Measurements from ENCODE around the gene NAT8L. TPM values are rescaled to one million over a fixed set of nuclear protein-coding genes. Genes with fewer than 3 reads are reported as not detected.

Gene NAT8L
- total RNA-seq, 4 donors from 2014 or later = under 0.01 to 0.45 (median 0.20) TPM

GRCh38 chr4:2078584-2078983 lies 19.5 kb downstream of the NAT8L start:
- Histone ChIP-seq H3K27me3 (no peaks in the 10 kb centered on the region), H3K9me3 (no peaks in the 10 kb centered on the region), H3K4me3 (no peak overlapping the region), H3K4me1 (no peaks in the 10 kb centered on the region), H3K27ac (replicated peaks in 1 of 4) (no peak overlapping the region), H3K36me3 (no peaks in the 10 kb centered on the region)
- no peak for DNase-seq (ENCODE audit: extremely low spot score)
- intact Hi-C loops (cut with DNase I) = no loop called here
- WGBS = 72% methylated on average over 9 of the region's 9 CpGs
- TF ChIP-seq POLR2AphosphoS5 (IDR thresholded peaks at IDR 0.05) (no peak), POLR2A (IDR thresholded peaks at IDR 0.05; ENCODE audit: low read depth) (no peak), CTCF (IDR thresholded peaks at IDR 0.05) (no peak), EP300 (IDR thresholded peaks at IDR 0.05) (no peak)

DNA sequence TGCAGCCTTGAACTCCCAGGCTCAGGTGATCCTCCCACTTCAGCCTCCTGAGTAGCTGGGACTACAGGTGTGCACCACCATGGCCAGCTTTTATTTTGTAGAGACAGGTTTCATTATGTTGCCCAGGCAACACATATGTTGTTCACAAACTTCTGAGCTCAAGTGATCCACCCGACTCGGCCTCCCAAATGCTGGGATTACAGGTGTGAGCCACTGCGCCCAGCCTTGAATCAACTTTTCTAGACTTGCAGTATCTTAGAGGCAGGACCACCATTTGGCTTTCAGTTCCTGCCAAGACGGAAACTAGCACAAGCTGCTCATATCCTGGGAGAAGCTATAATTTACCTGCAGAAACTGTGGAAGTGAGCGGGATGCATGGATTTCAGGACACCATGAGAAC lies 19.9 kb downstream of the NAT8L start:
- Histone ChIP-seq H3K27ac (replicated peaks in 1 of 4) (no peak overlapping the region), H3K4me3 (no peak overlapping the region), H3K36me3 (no peaks in the 10 kb centered on the region), H3K27me3 (no peaks in the 10 kb centered on the region), H3K9me3 (no peaks in the 10 kb centered on the region), H3K4me1 (no peaks in the 10 kb centered on the region)
- DNase-seq (ENCODE audit: extremely low spot score) = no peak
- TF ChIP-seq CTCF (IDR thresholded peaks at IDR 0.05) (no peak), EP300 (IDR thresholded peaks at IDR 0.05) (no peak), POLR2A (IDR thresholded peaks at IDR 0.05; ENCODE audit: low read depth) (no peak)
- intact Hi-C loops (cut with DNase I) = no loop called here
- 83% methylated on average over 5 of the region's 5 CpGs for WGBS

DNA sequence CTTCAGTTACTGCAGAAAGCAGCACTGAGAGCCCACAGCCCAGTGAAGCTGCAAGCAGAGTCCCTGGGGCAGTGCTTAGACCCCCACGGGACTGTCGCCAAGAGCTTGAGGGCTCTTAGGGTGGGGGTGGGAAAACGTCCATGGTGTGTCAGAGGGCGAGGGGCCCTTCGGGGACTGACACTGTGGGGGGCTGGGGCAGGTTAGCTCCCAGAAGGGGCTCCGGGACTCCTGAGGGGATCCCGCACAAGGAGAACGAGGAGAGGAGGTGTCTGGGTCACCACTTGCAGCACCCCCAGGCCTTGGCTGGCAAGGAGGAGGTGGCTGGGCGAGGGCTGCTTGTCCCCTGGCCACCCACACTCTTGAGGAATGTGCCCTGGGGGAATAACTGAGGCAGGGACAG lies 20.8 kb downstream of the NAT8L start:
- DNase-seq (ENCODE audit: extremely low spot score) = no peak
- 95% methylated on average over 3 of the region's 9 CpGs for WGBS
- no peak for TF ChIP-seq EP300 (IDR thresholded peaks at IDR 0.05)
- no peaks in the 10 kb centered on the region for H3K27me3 ChIP-seq
- intact Hi-C loops (cut with DNase I) = no loop called here
- no peaks in the 10 kb centered on the region for H3K36me3 ChIP-seq
- no peak overlapping the region for H3K4me3 ChIP-seq
- H3K27ac ChIP-seq (replicated peaks in 1 of 4) = no peak overlapping the region
- no peaks in the 10 kb centered on the region for H3K9me3 ChIP-seq
- no peaks in the 10 kb centered on the region for H3K4me1 ChIP-seq

- H3K9me3 ChIP-seq = no peaks in the 10 kb centered on the region
- no peak overlapping the region for H3K4me3 ChIP-seq
- no peak for TF ChIP-seq POLR2AphosphoS5 (IDR thresholded peaks at IDR 0.05)
- TF ChIP-seq POLR2A (IDR thresholded peaks at IDR 0.05; ENCODE audit: low read depth) = no peak
- no peak for TF ChIP-seq CTCF (IDR thresholded peaks at IDR 0.05)
- no peak for TF ChIP-seq EP300 (IDR thresholded peaks at IDR 0.05)
- intact Hi-C loops (cut with DNase I) = no loop called here
- H3K36me3 ChIP-seq = no peaks in the 10 kb centered on the region
- H3K27ac ChIP-seq (replicated peaks in 1 of 4) = no peak overlapping the region
- H3K4me1 ChIP-seq = no peaks in the 10 kb centered on the region
- DNase-seq (ENCODE audit: extremely low spot score) = no peak
- no peaks in the 10 kb centered on the region for H3K27me3 ChIP-seq
- WGBS = 94% methylated on average over 13 of the region's 19 CpGs
Observed at GRCh38 chr4:2080429-2081300, 21.5 kb downstream of the NAT8L start.

DNA sequence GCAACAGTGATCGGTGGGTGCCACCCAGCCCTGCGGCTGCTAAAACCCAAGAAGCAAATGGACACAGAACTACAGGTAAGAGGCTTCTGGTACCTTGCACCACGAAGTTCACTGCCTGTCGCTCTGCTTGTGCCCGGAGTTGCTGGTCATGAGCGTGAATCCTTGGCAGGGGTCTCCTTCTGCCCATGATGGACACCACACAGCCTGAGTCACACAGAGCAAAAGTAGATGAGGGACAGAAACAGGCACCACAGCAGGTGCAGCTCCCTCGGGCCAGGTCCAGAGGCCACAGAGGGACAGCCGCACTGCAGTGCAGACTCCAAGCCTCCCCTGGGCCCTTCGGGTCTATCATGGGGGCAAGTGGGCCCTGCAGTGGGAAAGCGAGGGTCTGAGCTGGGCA lies 22.4 kb downstream of the NAT8L start:
- 96% methylated on average over 7 of the region's 10 CpGs for WGBS
- no peaks in the 10 kb centered on the region for H3K9me3 ChIP-seq

More for the DNA sequence above, 22.4 kb downstream of the NAT8L start:
- Histone ChIP-seq H3K4me3 (no peak overlapping the region), H3K36me3 (no peaks in the 10 kb centered on the region), H3K4me1 (no peaks in the 10 kb centered on the region), H3K27me3 (no peaks in the 10 kb centered on the region), H3K27ac (replicated peaks in 1 of 4) (no peak overlapping the region)
- intact Hi-C loops (cut with DNase I) = no loop called here
- no peak for DNase-seq (ENCODE audit: extremely low spot score)
- TF ChIP-seq POLR2A (IDR thresholded peaks at IDR 0.05; ENCODE audit: low read depth) = no peak
- no peak for TF ChIP-seq POLR2AphosphoS5 (IDR thresholded peaks at IDR 0.05)
- no peak for TF ChIP-seq EP300 (IDR thresholded peaks at IDR 0.05)
- no peak for TF ChIP-seq CTCF (IDR thresholded peaks at IDR 0.05)

All from esophagus muscularis mucosa (tissue), 4 donors.